Transverse colon (tissue), 4 donors: ENCODE data around the gene AREG. TPM values are rescaled to one million over a fixed set of nuclear protein-coding genes. Genes with fewer than 3 reads are reported as not detected.

Experiments used
- DNase-seq: peaks from one replicate; pipeline ENCODE4 v3.0.0-alpha.2; 2019
- H3K27ac ChIP-seq, 4 donors: fragments of 200-600 bp; sonication (generic); 2 replicates each; pipeline ENCODE4 v1.5.1; 2016 to 2018; ENCODE audit warnings: inconsistent platforms in 4 of 4
- H3K27me3 ChIP-seq: fragments of 200-600 bp; sonication (generic); 2 replicates; pipeline ENCODE4 v1.5.1; 2017; ENCODE audit warnings: inconsistent platforms
- H3K36me3 ChIP-seq, 4 donors: fragments of 200-600 bp; sonication (generic); 2 replicates each; pipeline ENCODE4 v1.5.1; 2017 to 2019; ENCODE audit warnings: inconsistent platforms in 4 of 4
- H3K4me1 ChIP-seq, 4 donors: fragments of 200-600 bp; sonication (generic); 2 replicates each; pipeline ENCODE4 v1.5.1; 2017 to 2020; ENCODE audit warnings: inconsistent platforms in 4 of 4
- H3K4me3 ChIP-seq, 4 donors: fragments of 200-600 bp; sonication (generic); 1 replicate in 1 of 4; 2 replicates in 3 of 4; pipeline versions ENCODE4 v1.5.1 to v1.6.1; 2017 to 2019; ENCODE audit warnings: inconsistent platforms in 4 of 4
- H3K9me3 ChIP-seq, 2 donors: fragments of 200-600 bp; sonication (generic); 2 replicates each; pipeline ENCODE4 v1.5.1; 2017 to 2019; ENCODE audit warnings: inconsistent platforms in 2 of 2
- CTCF ChIP-seq, 5 experiments: fragments of 200-600 bp in 3 of 5; fragments of 450-650 bp in 2 of 5; sonication (generic) in 3 of 5; IDR thresholded peaks; 1 replicate in 2 of 5; 2 replicates in 3 of 5; pipeline ENCODE4 v1.5.1; 2016 to 2017; ENCODE audit warnings: antibody characterized with exemption in 5 of 5, inconsistent platforms in 3 of 5, mild to moderate bottlenecking in 2 of 5, moderate library complexity in 1 of 5
- EP300 ChIP-seq: sonication (generic); formaldehyde crosslinking; IDR thresholded peaks from one replicate; pipeline ENCODE4 v1.6.1; 2017; ENCODE audit warnings: antibody characterized with exemption, low read depth
- POLR2A ChIP-seq: fragments of 450-650 bp; IDR thresholded peaks from one replicate; pipeline ENCODE4 v1.6.1; 2016; ENCODE audit warnings: antibody characterized with exemption, mild to moderate bottlenecking, moderate library complexity
- POLR2AphosphoS5 ChIP-seq, 3 donors: sonication (generic); formaldehyde crosslinking; IDR thresholded peaks; one replicate each; pipeline ENCODE4 v1.6.1; 2016; ENCODE audit warnings: antibody characterized with exemption in 3 of 3
- WGBS, 2 donors: methylation state at CpG; one replicate each; pipeline ENCODE4 v1.1.5; 2018; ENCODE audit warnings: low coverage in 1 of 2; 5-methylcytosine and 5-hydroxymethylcytosine counted together
- in situ Hi-C, 4 donors: fragments of 200-750 bp; cut with MboI; loops; one replicate each; pipeline versions ENCODE4 v1.15.0 to v1.15.1; 2017; ENCODE audit warnings: low sequenced_read_pairs in 3 of 4, low pct_ligation_motif_present in 1 of 4, low pct_unique_long_range_greater_than_20kb in 1 of 4
- intact Hi-C: fragments of 100-400 bp; cut with DNase I; formaldehyde crosslinking; loops from one replicate; pipeline ENCODE4 v1.15.1; 2023; ENCODE audit warnings: low total_unique reads
- total RNA-seq, 4 donors: library from RNA; depleted of rRNA; stranded (reverse); fragments of >200 nt; gene quantifications; one replicate each; pipeline ENCODE4 v1.1.0, GENCODE V29; 2016

The AREG gene
- total RNA-seq, 4 donors from 2014 or later: 16.4 to 44.2 (median 27.1) TPM

GRCh38 chr4:74446193-74446868 is 1.4 kb downstream of the AREG start:
- Histone ChIP-seq H3K4me3 (peak overlapping the region in 1 of 4 donors; percentile 68), H3K4me1 (peaks cover 0 to 8% (median 2%) of the 10 kb centered on the region in 4 donors), H3K36me3 (peaks cover 0 to 4% (median 0%) of the 10 kb centered on the region in 4 donors), H3K9me3 (no peaks in the 10 kb centered on the region), H3K27ac (no peak overlapping the region), H3K27me3 (no peaks in the 10 kb centered on the region)
- no peak for DNase-seq
- intact Hi-C loops (no loop called here), in situ Hi-C loops (no loop called here)
- 80 to 88% methylated on average over 3 to 8 of the region's 8 CpGs for WGBS, 2 donors
- TF ChIP-seq POLR2AphosphoS5 (IDR thresholded peaks at IDR 0.05) (no peak), EP300 (no peak), CTCF (IDR thresholded peaks at IDR 0.05) (no peak), POLR2A (no peak)

GRCh38 chr4:74446896-74447295 is 2.0 kb downstream of the AREG start:
- in situ Hi-C loops (no loop called here), intact Hi-C loops (no loop called here)
- no peak overlapping the region for H3K4me3 ChIP-seq

GRCh38 chr4:74447636-74448233 is 2.8 kb downstream of the AREG start:
- no peak for TF ChIP-seq POLR2A
- TF ChIP-seq CTCF (IDR thresholded peaks at IDR 0.05): no peak
- TF ChIP-seq EP300: no peak
- TF ChIP-seq POLR2AphosphoS5 (IDR thresholded peaks at IDR 0.05): no peak

More at GRCh38 chr4:74446896-74447295, 2.0 kb downstream of the AREG start:
- no peak overlapping the region for H3K27ac ChIP-seq
- H3K4me1 ChIP-seq: peaks cover 0 to 8% (median 2%) of the 10 kb centered on the region in 4 donors
- WGBS, 2 donors: 88 to 92% methylated on average over 1 of the region's 1 CpG
- H3K9me3 ChIP-seq: no peaks in the 10 kb centered on the region
- H3K27me3 ChIP-seq: no peaks in the 10 kb centered on the region
- TF ChIP-seq EP300: no peak
- TF ChIP-seq CTCF (IDR thresholded peaks at IDR 0.05): no peak
- no peak for TF ChIP-seq POLR2AphosphoS5 (IDR thresholded peaks at IDR 0.05)
- peaks cover 0 to 4% (median 0%) of the 10 kb centered on the region in 4 donors for H3K36me3 ChIP-seq
- no peak for DNase-seq

GRCh38 chr4:74449571-74450297 is 4.8 kb downstream of the AREG start:
- H3K27me3 ChIP-seq: no peaks in the 10 kb centered on the region
- TF ChIP-seq POLR2A (no peak), POLR2AphosphoS5 (IDR thresholded peaks at IDR 0.05) (no peak), CTCF (IDR thresholded peaks at IDR 0.05) (no peak), EP300 (no peak)
- H3K4me3 ChIP-seq: no peak overlapping the region
- peaks cover 0 to 4% (median 0%) of the 10 kb centered on the region in 4 donors for H3K36me3 ChIP-seq
- H3K9me3 ChIP-seq: no peaks in the 10 kb centered on the region
- in situ Hi-C loops: no loop called here
- WGBS, 2 donors: 85 to 94% methylated on average over 5 to 6 of the region's 6 CpGs
- intact Hi-C loops: no loop called here
- H3K4me1 ChIP-seq: peaks cover 0 to 8% (median 2%) of the 10 kb centered on the region in 4 donors
- no peak overlapping the region for H3K27ac ChIP-seq
- no peak for DNase-seq

More at GRCh38 chr4:74447636-74448233, 2.8 kb downstream of the AREG start:
- Histone ChIP-seq H3K4me1 (peaks cover 0 to 8% (median 2%) of the 10 kb centered on the region in 4 donors), H3K9me3 (no peaks in the 10 kb centered on the region), H3K4me3 (peak overlapping the region in 1 of 4 donors; percentile 4), H3K36me3 (peaks cover 0 to 4% (median 0%) of the 10 kb centered on the region in 4 donors), H3K27me3 (no peaks in the 10 kb centered on the region), H3K27ac (no peak overlapping the region)
- in situ Hi-C loops (no loop called here), intact Hi-C loops (no loop called here)
- WGBS, 2 donors: 92 to 94% methylated on average over 5 of the region's 5 CpGs
- DNase-seq: no peak
